ENCODE results near the gene CABS1. TPM values are rescaled to one million over a fixed set of nuclear protein-coding genes. Genes with fewer than 3 reads are reported as not detected.

CABS1 gene
- polyA plus RNA-seq, 2 of the 4 experiments (the other 2 are of a cell fraction): not detected

GRCh38 chr4:70297576-70297975 is 37.2 kb upstream of the CABS1 start:
- H3K27ac ChIP-seq: no peak overlapping the region
- H3K4me2 ChIP-seq: no peak overlapping the region
- TF ChIP-seq CEBPB (IDR thresholded peaks at IDR 0.05) (no peak), JUNB (IDR thresholded peaks at IDR 0.05) (no peak), MAFK (IDR thresholded peaks at IDR 0.05; ENCODE audit: partially characterized antibody) (no peak), RCOR1 (IDR thresholded peaks at IDR 0.05; ENCODE audit: low read depth, low read length) (no peak), E2F6 (IDR thresholded peaks at IDR 0.05; ENCODE audit: borderline replicate concordance, low read depth) (no peak), PHF8 (IDR thresholded peaks at IDR 0.05; ENCODE audit: borderline replicate concordance, low read depth) (no peak), BHLHE40 (IDR thresholded peaks at IDR 0.05; ENCODE audit: low read depth, low read length) (no peak), USF2 (IDR thresholded peaks at IDR 0.05) (no peak), KDM5A (IDR thresholded peaks at IDR 0.05) (no peak), NR3C1 (IDR thresholded peaks at IDR 0.05) (no peak), HEYL (CRISPR knock-in tag; IDR thresholded peaks at IDR 0.05) (no peak), RARB (CRISPR knock-in tag; IDR thresholded peaks at IDR 0.05) (no peak), MYC (IDR thresholded peaks at IDR 0.05; ENCODE audit: borderline replicate concordance, low read length) (no peak)
- ChIA-PET POLR2A (no interaction called here), CTCF (no interaction called here)
- FAIRE-seq (no peak), DNase-seq (ENCODE audit: low read depth in 1 of 2, low spot score in 1 of 2) (no peak), ATAC-seq (no peak)
- no peaks in the 10 kb centered on the region for H3K4me1 ChIP-seq
- H3K4me3 ChIP-seq: no peak overlapping the region
- no peaks in the 10 kb centered on the region for H3K9me3 ChIP-seq

- ATAC-seq (no peak), FAIRE-seq (no peak), DNase-seq (ENCODE audit: low read depth in 1 of 2, low spot score in 1 of 2) (no peak)
- no peaks in the 10 kb centered on the region for H3K4me1 ChIP-seq
- no peak overlapping the region for H3K27ac ChIP-seq
- H3K4me2 ChIP-seq: no peak overlapping the region
- WGBS (ENCODE audit: missing lambda C conversion rate): 9% methylated on average over 1 of the region's 1 CpG
- no peak overlapping the region for H3K4me3 ChIP-seq
- CTCF ChIA-PET: no interaction called here
- POLR2A ChIA-PET: no interaction called here
- TF ChIP-seq ELK1 (IDR thresholded peaks at IDR 0.05; ENCODE audit: low read depth, low read length) (no peak), HOXA7 (CRISPR knock-in tag; IDR thresholded peaks at IDR 0.05) (no peak), JUNB (IDR thresholded peaks at IDR 0.05) (no peak), BCL3 (IDR thresholded peaks at IDR 0.05) (no peak), MAX (IDR thresholded peaks at IDR 0.05) (no peak), HMGXB4 (CRISPR knock-in tag; IDR thresholded peaks at IDR 0.05; ENCODE audit: borderline replicate concordance) (no peak), ATOH8 (CRISPR knock-in tag; IDR thresholded peaks at IDR 0.05; ENCODE audit: low read depth) (no peak), HOXB13 (CRISPR knock-in tag; IDR thresholded peaks at IDR 0.05; ENCODE audit: low read depth) (no peak), HDAC2 (IDR thresholded peaks at IDR 0.05) (no peak)
- H3K9me3 ChIP-seq: no peaks in the 10 kb centered on the region
Observed at GRCh38 chr4:70298051-70298450, 36.7 kb upstream of the CABS1 start.

All from A549 (cell line).